ENCODE results near the gene TAF3.
"Not testable (repeated sequence)": the region's sequence is repeated elsewhere in the genome, so short reads cannot be mapped to it uniquely, and the experiment has no call there.

The TAF3 gene

DNA sequence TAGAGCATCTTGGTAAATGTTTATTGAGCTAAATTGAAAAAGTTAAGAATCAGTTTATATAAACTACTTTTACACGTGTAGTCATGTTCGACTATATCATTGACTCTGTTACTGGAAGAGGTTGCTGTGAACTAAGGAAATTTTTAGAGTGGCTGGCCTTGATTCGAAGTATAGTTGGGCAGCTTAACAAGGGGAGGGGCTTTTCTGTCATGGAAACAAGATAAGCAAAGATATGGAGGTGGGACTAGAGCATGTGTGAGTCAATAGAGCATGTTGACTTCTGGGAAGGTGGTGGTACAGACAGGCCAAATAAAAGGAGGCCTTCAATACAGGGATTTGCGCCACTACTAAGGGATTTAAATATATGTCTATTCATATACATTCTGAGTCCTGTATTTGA lies 22.7 kb upstream of the TAF3 start:
- no peaks in the 10 kb centered on the region for H3K9me3 Mint-ChIP-seq (ENCODE audit: low read depth)
- H3K36me3 Mint-ChIP-seq: peaks cover 13% of the 10 kb centered on the region
- peak overlapping the region; percentile 38 for H3K27ac Mint-ChIP-seq
- H3K4me1 Mint-ChIP-seq (ENCODE audit: low read depth): peaks cover 62% of the 10 kb centered on the region
- H3K4me3 Mint-ChIP-seq: peak overlapping the region; percentile 11
- no peaks in the 10 kb centered on the region for H3K27me3 Mint-ChIP-seq

DNA sequence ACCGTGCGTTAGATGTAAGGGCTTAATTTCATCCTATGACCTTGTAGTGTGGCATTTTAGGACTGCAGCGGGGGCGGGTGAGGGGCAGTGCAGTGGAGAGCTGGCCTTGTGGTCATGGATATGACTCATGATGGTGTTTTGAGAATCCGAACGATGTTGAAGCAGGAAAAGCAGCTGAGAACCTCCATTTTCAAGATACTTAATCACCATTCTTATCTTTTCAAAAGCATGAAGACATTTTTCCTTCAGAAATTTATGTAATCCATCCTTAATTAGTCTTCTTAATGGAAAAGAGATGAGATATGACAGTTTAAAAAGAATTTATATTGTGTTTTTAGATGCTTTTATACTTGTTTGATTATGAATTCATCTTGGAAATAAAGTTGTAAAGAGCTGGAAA lies 20.7 kb upstream of the TAF3 start:
- Mint-ChIP-seq H3K4me3 (no peak overlapping the region), H3K36me3 (peaks cover 10% of the 10 kb centered on the region), H3K9me3 (ENCODE audit: low read depth) (no peaks in the 10 kb centered on the region), H3K4me1 (ENCODE audit: low read depth) (peaks cover 42% of the 10 kb centered on the region), H3K27ac (no peak overlapping the region), H3K27me3 (no peaks in the 10 kb centered on the region)

- no peaks in the 10 kb centered on the region for H3K9me3 Mint-ChIP-seq (ENCODE audit: low read depth)
- no peaks in the 10 kb centered on the region for H3K27me3 Mint-ChIP-seq
- H3K27ac Mint-ChIP-seq: no peak overlapping the region
- H3K4me3 Mint-ChIP-seq: no peak overlapping the region
- peaks cover 4% of the 10 kb centered on the region for H3K36me3 Mint-ChIP-seq
- H3K4me1 Mint-ChIP-seq (ENCODE audit: low read depth): peaks cover 2% of the 10 kb centered on the region
Measured at GRCh38 chr10:7802606-7803005, 15.7 kb upstream of the TAF3 start.

GRCh38 chr10:7804216-7804615 lies 14.1 kb upstream of the TAF3 start:
- no peaks in the 10 kb centered on the region for H3K9me3 Mint-ChIP-seq (ENCODE audit: low read depth)
- H3K36me3 Mint-ChIP-seq: peaks cover 4% of the 10 kb centered on the region
- no peaks in the 10 kb centered on the region for H3K27me3 Mint-ChIP-seq
- no peak overlapping the region for H3K27ac Mint-ChIP-seq
- H3K4me1 Mint-ChIP-seq (ENCODE audit: low read depth): peaks cover 2% of the 10 kb centered on the region
- no peak overlapping the region for H3K4me3 Mint-ChIP-seq

- no peak overlapping the region for H3K4me3 Mint-ChIP-seq
- no peaks in the 10 kb centered on the region for H3K27me3 Mint-ChIP-seq
- peaks cover 2% of the 10 kb centered on the region for H3K4me1 Mint-ChIP-seq (ENCODE audit: low read depth)
- H3K9me3 Mint-ChIP-seq (ENCODE audit: low read depth): no peaks in the 10 kb centered on the region
- H3K27ac Mint-ChIP-seq: peak overlapping the region; percentile 46
- H3K36me3 Mint-ChIP-seq: peaks cover 4% of the 10 kb centered on the region
Measured at GRCh38 chr10:7804741-7805140, 13.6 kb upstream of the TAF3 start.

DNA sequence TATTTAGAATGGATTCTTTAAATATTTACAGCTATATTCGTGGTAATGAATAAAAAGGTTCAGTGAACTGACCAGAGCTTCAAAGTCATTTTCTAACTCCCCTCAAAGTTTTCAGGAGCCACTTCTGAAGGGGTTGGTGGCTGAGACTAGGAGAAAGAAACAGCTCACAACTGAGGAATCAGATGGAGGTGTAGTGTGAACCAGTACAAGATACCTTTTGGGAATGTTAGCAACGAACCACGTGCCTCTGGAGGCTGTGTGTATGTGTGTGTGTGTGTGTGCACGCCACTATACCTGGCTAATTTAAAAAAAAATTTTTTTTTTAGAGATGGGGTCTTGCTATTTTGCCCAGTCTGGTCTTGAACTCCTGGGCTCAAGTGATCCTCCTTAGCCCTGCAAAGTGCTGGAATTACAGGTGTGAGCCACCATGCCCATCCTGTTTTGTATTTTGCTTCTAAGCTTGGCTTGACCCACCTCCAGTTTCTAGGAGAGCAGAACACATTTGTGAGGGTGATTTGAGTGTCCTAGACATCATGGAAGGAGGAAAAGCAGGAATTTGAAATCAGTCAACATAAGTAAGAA lies 9.5 kb upstream of the TAF3 start:
- H3K27ac Mint-ChIP-seq: no peak overlapping the region
- peaks cover under 1% of the 10 kb centered on the region for H3K36me3 Mint-ChIP-seq
- H3K4me3 Mint-ChIP-seq: no peak overlapping the region
- H3K9me3 Mint-ChIP-seq (ENCODE audit: low read depth): no peaks in the 10 kb centered on the region
- peaks cover 1% of the 10 kb centered on the region for H3K4me1 Mint-ChIP-seq (ENCODE audit: low read depth)
- H3K27me3 Mint-ChIP-seq: no peaks in the 10 kb centered on the region

DNA sequence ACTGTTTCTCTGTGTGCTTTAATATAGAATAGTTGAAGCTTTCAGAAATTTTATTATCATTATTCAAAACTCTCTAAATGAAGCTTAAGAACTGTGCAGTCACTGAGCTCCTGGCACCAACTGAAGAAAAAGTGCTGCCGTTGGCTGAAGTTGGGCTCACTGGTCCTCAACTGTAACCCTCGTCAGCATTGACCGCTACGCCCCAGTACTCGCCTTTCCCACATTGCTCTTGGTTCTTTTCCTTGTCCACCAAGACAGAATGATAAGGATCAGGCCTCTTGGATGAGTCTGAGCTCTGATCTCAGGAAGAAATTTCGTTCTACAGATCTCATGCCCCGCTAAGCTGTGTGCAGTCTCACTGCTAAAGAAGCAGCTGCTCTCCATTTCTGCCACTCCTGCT lies 7.9 kb upstream of the TAF3 start:
- no peaks in the 10 kb centered on the region for H3K4me1 Mint-ChIP-seq (ENCODE audit: low read depth)
- H3K4me3 Mint-ChIP-seq: no peak overlapping the region
- no peaks in the 10 kb centered on the region for H3K36me3 Mint-ChIP-seq
- H3K9me3 Mint-ChIP-seq (ENCODE audit: low read depth): no peaks in the 10 kb centered on the region
- no peaks in the 10 kb centered on the region for H3K27me3 Mint-ChIP-seq
- no peak overlapping the region for H3K27ac Mint-ChIP-seq

DNA sequence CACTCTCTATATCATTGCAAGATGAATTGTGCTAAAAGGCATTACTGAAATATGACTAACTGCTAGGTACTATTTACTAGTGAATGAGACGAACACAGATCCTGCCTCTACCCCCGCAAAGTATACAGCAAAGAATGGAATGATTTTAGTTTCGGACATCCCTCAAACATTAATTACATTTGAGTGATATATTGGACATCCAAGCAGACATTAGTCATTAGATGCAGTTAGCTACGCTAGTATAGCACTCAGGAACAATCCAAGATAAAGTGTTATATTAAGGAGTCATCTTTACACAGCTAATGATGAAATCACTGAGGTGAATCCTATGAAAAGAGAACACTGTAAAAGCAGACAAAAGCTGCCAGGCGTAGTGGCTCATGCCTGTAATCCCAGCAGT lies 7.3 kb upstream of the TAF3 start:
- Mint-ChIP-seq H3K4me3 (no peak overlapping the region), H3K27ac (peak overlapping the region; percentile 16), H3K9me3 (ENCODE audit: low read depth) (no peaks in the 10 kb centered on the region), H3K4me1 (ENCODE audit: low read depth) (no peaks in the 10 kb centered on the region), H3K27me3 (no peaks in the 10 kb centered on the region), H3K36me3 (no peaks in the 10 kb centered on the region)

DNA sequence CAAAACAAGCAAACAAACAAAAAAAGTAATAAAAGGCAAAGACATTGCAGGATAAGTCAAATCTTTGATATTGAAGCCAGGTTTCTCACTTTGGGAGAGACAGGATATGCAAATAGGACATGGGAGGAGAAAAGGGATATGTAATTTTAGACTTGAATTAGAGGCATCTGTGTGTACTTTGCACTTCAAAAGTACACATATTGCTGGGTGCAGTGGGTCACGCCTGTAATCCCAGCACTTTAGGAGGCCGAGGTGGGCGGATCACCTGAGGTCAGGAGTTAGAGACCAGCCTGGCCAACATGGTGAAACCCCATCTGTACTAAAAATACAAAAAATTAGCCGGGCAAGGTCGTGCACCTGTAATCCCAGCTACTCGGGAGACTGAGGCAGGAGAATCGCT lies 6.6 kb upstream of the TAF3 start:
- H3K27me3 Mint-ChIP-seq; H3K4me3 Mint-ChIP-seq; H3K4me1 Mint-ChIP-seq (ENCODE audit: low read depth); H3K36me3 Mint-ChIP-seq; H3K27ac Mint-ChIP-seq; H3K9me3 Mint-ChIP-seq (ENCODE audit: low read depth): not testable (repeated sequence)

- no peak overlapping the region for H3K4me3 Mint-ChIP-seq
- H3K27ac Mint-ChIP-seq: no peak overlapping the region
- H3K4me1 Mint-ChIP-seq (ENCODE audit: low read depth): peaks cover 14% of the 10 kb centered on the region
- H3K9me3 Mint-ChIP-seq (ENCODE audit: low read depth): no peaks in the 10 kb centered on the region
- no peaks in the 10 kb centered on the region for H3K36me3 Mint-ChIP-seq
- H3K27me3 Mint-ChIP-seq: no peaks in the 10 kb centered on the region
Measured at GRCh38 chr10:7813481-7813880, 4.8 kb upstream of the TAF3 start.

GRCh38 chr10:7817576-7817975 lies 729 bp upstream of the TAF3 start:
- Mint-ChIP-seq H3K27ac (no peak overlapping the region), H3K27me3 (no peaks in the 10 kb centered on the region), H3K9me3 (ENCODE audit: low read depth) (no peaks in the 10 kb centered on the region), H3K36me3 (no peaks in the 10 kb centered on the region), H3K4me1 (ENCODE audit: low read depth) (peaks cover 43% of the 10 kb centered on the region), H3K4me3 (peak overlapping the region; percentile 99)

GRCh38 chr10:7817984-7818294 lies 366 bp upstream of the TAF3 start:
- Mint-ChIP-seq H3K36me3 (no peaks in the 10 kb centered on the region), H3K27ac (peak overlapping the region; percentile 93), H3K4me3 (peak overlapping the region; percentile 99), H3K4me1 (ENCODE audit: low read depth) (peaks cover 43% of the 10 kb centered on the region), H3K27me3 (no peaks in the 10 kb centered on the region), H3K9me3 (ENCODE audit: low read depth) (no peaks in the 10 kb centered on the region)

- H3K27me3 Mint-ChIP-seq: no peaks in the 10 kb centered on the region
- peak overlapping the region; percentile 93 for H3K27ac Mint-ChIP-seq
- H3K36me3 Mint-ChIP-seq: no peaks in the 10 kb centered on the region
- H3K9me3 Mint-ChIP-seq (ENCODE audit: low read depth): no peaks in the 10 kb centered on the region
- peak overlapping the region; percentile 99 for H3K4me3 Mint-ChIP-seq
- H3K4me1 Mint-ChIP-seq (ENCODE audit: low read depth): peaks cover 43% of the 10 kb centered on the region
Measured at GRCh38 chr10:7819121-7819460, 786 bp downstream of the TAF3 start.

DNA sequence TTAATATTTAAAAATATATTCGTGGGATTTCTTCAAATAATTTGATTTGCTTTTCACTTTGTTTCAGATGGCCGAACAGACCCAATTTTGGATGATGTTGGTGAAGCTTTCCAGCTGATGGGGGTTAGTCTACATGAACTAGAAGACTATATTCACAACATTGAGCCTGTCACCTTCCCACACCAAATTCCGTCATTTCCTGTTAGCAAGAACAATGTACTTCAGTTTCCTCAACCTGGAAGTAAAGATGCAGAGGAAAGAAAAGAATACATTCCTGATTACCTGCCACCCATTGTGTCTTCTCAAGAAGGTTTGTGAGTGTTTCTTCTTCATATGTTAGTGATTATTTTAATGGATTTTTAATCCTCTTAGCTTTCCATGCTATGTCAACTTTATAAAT lies 5.9 kb downstream of the TAF3 start:
- H3K4me3 Mint-ChIP-seq: no peak overlapping the region

DNA sequence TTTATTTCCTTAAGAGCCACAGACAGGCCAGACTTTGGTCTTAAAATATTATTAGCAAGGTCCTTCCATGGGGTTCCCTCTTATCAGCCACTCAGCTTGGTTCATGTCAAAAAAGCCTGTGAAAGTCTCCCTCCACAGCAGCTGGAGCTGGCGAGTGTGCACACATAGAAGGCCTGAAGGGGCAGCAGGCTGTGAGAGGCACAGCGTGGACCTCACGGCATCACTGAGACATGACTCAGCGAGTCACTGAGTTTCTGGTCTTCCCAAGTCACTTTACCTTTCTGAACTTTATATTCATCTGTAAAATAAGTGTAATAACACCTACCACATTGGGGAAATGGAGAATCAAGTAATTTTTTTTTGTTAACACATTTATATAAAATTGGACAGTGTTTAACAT lies 8.7 kb downstream of the TAF3 start:
- no peak overlapping the region for H3K4me3 Mint-ChIP-seq
- peaks cover 22% of the 10 kb centered on the region for H3K36me3 Mint-ChIP-seq
- H3K27me3 Mint-ChIP-seq: no peaks in the 10 kb centered on the region
- H3K4me1 Mint-ChIP-seq (ENCODE audit: low read depth): peaks cover 45% of the 10 kb centered on the region
- H3K27ac Mint-ChIP-seq: no peak overlapping the region
- H3K9me3 Mint-ChIP-seq (ENCODE audit: low read depth): no peaks in the 10 kb centered on the region

More for the DNA sequence above, 5.9 kb downstream of the TAF3 start:
- no peaks in the 10 kb centered on the region for H3K27me3 Mint-ChIP-seq
- H3K36me3 Mint-ChIP-seq: peaks cover 15% of the 10 kb centered on the region
- no peak overlapping the region for H3K27ac Mint-ChIP-seq
- peaks cover 55% of the 10 kb centered on the region for H3K4me1 Mint-ChIP-seq (ENCODE audit: low read depth)
- H3K9me3 Mint-ChIP-seq (ENCODE audit: low read depth): no peaks in the 10 kb centered on the region

DNA sequence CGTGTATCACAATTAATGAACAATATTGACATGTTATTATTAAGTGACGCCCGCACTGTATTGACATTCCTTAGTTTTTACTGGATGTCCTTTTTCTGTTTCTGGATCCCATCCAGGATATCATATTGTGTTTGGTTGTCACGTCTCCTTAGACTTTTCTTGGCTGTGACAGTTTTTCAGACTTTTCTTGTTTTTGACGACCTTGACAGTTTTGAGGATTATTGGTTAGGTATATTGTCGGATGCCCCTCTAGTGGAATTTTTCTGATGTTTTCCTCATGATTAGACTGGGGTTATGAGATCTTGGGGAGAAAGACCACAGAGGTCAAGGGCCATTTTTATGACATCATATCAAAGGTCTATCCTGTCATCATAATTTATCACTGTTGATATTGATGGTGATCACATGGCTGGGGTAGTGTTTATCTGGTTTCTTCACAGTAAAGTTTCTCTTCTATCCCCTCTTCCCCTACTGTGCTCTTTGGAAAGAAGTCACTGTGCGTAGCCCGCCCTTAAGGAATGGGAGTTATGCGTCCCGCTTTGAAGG lies 11.1 kb downstream of the TAF3 start:
- Mint-ChIP-seq H3K4me1 (ENCODE audit: low read depth) (peaks cover 58% of the 10 kb centered on the region), H3K27me3 (no peaks in the 10 kb centered on the region)

More for the DNA sequence above, 11.1 kb downstream of the TAF3 start:
- H3K4me3 Mint-ChIP-seq: peak overlapping the region; percentile 1
- no peak overlapping the region for H3K27ac Mint-ChIP-seq
- H3K9me3 Mint-ChIP-seq (ENCODE audit: low read depth): no peaks in the 10 kb centered on the region
- H3K36me3 Mint-ChIP-seq: peaks cover 24% of the 10 kb centered on the region

Data from activated naive CD8-positive, alpha-beta T cell (primary cell).